Right kidney (tissue), 1 donor: ENCODE measurements around the gene ZNF652.

Experiments used
- DNase-seq: peaks from one replicate; pipeline ENCODE4 v3.0.0-alpha.2; 2016

Gene ZNF652

GRCh38 chr17:49359990-49360795 lies 1.9 kb downstream of the ZNF652 start:
- DNase-seq, result no peak

DNA sequence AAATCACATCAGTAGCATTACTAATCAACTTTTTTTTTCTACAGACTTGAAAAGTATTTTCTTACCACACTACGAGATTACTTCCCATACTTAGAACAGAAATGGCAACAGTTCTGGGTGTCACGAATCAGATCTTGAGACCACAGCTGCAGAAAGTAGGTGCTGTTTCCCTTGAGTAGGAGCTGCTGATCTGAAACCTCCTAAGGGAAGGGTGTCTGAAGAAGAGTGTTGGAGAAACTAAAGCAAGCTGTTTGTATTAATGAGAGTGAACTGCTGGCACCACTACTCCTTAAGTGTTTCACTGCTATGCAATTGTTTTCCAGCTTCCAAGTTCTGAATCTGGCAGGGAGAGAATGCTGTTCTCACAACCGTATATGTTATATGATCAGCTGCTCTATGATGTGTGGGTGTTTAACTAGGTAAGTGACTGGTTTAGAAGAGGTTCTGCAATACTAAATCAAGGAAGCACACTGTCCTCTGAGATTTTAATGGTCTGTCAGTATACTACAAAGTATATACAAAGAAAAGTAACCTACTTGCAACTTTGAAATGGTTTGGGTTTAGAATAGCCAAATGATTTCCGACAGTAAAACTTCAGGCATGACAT lies 3.3 kb downstream of the ZNF652 start:
- DNase-seq, result no peak

- no peak for DNase-seq
Measured at GRCh38 chr17:49357516-49357915, 4.5 kb downstream of the ZNF652 start.

- no peak for DNase-seq
Measured at GRCh38 chr17:49356320-49356719, 5.7 kb downstream of the ZNF652 start.

DNA sequence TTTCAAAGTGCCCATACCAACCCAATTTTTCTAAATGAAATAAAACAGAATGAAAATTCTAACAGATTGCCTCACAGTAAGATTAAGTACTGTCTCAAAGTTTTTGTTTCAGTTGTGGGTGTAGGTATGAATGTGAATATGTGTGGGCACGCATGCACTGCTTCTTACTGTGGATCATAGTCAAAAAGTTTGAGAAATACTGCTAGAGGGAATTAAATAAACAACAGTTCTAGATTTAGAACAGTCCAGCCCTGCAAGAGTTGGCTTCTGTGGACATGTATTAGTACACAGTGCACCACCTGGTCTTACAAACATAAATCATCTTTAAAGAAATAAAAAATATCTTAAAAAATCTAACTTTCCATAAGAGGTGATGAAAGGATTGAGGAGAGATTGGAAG lies 8.4 kb downstream of the ZNF652 start:
- no peak for DNase-seq

- DNase-seq, result no peak
Measured at GRCh38 chr17:49352587-49353154, 9.4 kb downstream of the ZNF652 start.

DNA sequence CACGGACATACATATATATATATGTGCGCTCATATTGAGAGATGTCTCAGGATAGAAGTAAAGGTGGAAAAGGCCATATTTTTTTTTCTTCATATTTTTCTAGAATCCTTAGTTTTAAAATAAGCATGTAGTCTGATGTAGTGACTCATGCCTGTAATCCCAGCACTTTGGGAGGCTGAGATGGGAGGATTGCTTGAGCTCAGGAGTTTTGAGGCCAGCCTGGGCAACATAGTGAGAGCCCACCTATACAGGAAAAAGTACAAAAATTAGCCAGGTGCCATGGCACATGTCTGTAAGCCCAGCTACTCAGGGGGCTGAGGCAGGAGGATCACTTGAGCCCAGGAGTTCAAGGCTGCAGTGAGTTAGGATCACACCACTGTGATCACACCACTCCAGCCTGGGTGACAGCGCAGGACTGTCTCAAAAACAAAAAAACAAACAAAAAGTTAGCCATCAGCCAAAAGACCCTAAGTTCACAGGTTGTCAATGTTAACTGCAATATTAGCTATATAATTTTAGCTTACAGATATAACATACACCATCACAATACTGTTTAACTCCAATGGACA lies 10.4 kb downstream of the ZNF652 start:
- DNase-seq, result no peak

GRCh38 chr17:49349541-49349940 lies 12.5 kb downstream of the ZNF652 start:
- no peak for DNase-seq

DNA sequence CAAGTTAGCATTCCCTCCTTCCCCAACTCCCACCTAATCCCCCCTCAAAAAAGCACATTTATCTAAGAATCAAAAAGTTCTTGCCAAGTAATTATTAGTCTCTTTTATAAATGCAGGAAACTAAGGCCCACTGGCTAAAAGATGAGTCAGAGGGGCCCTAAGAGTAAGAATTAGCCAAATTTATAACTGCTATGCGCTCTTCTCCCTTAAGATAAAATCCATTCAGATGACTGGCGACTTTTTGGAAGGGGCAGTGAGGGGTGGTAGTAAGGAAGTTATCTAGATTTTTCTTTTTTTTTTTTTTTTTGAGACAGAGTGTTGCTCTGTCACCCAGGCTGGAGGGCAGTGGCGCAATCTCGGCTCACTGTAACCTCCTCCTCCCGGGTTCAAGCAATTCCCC lies 17.1 kb downstream of the ZNF652 start:
- DNase-seq, result no peak

DNA sequence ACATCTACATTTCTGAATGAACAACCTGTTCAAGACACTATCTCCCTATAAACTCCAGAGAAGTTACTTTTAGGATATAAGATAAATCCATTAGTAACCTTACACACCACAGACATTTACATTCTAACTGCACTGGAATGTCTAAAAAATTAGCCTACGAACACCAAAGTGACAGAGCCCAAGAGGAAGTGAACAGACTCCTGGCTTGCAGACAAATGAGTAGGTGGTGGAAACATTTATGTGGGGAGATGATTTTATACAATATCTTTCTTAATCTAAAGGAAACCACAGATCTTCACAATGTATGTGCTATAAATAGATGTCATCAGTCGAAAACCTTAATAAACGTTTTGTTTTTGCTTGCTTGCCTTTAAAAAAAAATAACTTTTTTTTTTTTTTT lies 18.8 kb downstream of the ZNF652 start:
- no peak for DNase-seq

DNA sequence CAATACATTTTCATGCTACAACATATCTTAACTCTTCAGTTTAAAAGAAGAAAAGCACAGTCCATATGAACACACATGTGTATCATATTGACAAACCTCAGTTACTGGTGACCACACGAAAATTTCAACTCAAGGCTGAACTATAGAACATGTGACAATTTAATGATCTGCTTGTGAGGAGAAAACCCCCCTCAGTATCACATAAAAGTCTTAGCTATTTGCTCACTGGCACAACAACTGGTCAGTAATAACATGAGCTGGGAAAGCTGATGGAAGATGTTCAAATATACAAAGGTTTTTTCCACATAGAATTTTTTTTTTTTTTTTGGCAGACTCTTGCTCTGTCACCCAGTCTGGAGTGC lies 19.5 kb downstream of the ZNF652 start:
- DNase-seq, result no peak

GRCh38 chr17:49341356-49341755 lies 20.7 kb downstream of the ZNF652 start:
- DNase-seq, result no peak

DNA sequence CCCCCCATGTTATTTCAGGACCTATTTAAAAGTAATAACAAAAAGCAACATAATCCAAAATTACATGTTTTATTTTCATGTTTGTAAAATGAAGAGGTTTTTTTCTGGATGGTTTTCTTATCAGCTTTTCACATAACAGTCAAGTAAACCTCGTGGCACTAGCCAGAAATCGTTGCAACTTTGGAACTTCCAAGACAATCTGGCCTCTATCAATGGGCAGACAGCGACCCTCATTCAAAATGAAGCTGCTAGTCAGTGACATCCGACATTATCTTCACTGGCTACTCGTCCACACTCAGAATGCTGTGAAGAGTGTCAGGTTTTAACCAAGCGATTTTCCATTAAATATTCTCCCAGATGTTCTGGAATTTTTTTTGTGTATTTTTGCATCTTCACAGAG lies 22.7 kb downstream of the ZNF652 start:
- no peak for DNase-seq

DNA sequence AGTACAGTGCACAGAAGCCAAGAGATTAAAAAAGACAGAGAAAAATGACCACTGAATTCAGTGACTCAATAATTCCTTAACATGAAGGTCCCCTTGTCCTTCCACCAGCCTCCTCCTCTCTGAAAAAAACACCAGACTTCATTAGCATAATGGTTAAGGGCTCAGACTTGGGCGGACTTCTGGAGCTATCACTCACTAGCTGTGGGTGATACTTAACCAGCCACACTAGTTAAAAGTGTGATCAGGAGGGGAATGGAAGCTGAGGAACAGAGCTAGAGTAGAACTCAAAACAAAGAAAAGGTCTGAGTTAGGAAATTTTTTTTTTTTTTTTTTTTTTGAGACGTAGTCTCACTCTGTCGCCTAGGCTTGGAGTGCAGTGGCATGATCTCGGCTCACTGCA lies 23.2 kb downstream of the ZNF652 start:
- no peak for DNase-seq

GRCh38 chr17:49337884-49338283 lies 24.2 kb downstream of the ZNF652 start:
- no peak for DNase-seq

DNA sequence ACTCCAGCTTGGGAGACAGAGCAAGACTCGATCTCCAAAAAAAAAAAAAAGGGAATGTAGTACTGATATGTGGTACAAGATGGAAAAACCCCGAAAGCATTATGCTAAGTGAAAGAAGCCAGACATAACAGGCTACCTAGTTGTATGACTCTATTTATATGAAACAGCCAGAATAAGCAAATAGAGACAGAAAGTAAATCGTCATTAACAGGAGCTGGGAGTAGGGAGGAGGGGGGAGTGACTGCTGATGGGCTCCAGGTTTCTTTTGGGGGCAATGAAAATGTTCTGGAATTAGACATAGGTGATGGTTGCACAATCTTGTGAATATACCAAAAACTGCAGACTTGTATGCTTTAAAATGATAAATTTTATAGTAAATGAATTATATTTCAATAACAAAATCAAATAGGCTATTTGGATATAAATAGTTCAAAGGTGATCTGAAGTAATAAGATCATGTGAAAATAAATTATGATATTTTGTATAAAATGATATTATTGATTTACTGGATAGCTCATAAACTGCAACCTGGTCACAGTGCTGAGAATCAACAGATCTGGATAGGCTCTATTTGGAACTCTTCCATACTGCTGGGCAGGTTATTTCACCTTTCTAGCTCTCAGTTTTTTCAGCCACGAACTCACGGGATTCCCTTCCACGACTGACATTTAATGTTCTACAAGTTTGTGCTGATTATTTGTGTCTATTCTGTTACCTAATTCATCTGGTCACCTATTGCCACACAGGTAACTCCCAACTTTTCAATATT lies 27.1 kb downstream of the ZNF652 start:
- no peak for DNase-seq

DNA sequence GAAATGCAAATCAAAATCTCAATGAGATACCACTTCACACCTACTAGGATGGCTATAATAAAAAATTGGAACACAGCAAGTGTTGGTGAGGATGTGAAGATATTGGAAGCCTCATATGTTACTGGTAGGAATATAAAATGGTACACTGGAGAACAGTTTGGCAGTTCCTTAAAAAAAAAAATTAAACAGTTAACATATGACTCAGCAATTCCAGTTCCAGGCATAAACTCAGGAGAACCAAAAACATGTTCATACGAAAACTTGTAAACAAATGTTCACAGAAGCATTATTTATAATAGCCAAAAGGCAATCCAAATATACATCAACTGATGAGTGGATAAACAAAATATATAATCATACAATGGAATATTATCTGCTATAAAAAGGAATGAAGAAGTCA lies 28.2 kb downstream of the ZNF652 start:
- DNase-seq, result no peak

DNA sequence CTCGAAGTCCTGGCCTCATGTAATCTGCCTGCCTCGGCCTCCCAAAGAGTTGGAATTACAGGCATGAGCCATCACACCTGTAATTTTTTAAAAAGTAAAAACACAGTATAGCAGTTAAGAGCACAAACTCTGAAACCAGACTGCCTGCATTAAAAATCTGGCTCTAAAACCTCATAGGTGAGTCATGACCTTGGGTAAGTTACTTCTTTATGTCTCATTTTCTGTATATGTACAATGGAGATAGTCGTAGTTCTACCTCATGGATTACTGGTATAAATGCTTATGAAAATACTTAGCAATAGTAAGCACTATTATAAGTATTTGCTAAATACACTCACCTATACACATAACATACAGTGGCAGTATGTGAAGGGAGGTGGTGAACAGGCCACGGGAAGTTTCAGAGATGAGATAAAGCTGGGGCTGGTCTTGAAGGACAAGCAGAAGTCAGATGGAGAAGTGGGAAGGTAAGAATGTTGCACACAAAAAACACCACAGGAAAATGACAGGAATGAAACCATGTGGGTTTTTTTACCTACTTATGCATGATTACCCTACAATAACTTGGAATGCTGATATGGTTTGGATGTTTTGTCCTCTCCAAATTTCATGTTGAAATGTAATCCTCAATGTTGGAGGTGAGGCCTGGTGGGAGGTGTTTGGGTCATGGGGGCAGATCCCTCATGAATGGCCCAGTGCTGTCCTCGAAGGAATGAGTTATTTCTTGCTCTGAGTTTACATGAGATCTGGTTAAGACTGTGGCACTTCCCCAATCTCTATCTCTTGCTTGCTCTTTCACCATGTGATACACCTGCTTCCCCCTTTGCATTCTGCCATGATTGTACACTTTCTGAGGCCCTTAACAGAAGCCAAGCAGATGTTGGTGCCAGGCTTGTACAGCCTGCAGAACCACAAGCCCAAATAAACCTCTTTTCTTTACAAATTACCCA lies 33.9 kb downstream of the ZNF652 start:
- no peak for DNase-seq

GRCh38 chr17:49325980-49326379 lies 36.1 kb downstream of the ZNF652 start:
- DNase-seq, result no peak

DNA sequence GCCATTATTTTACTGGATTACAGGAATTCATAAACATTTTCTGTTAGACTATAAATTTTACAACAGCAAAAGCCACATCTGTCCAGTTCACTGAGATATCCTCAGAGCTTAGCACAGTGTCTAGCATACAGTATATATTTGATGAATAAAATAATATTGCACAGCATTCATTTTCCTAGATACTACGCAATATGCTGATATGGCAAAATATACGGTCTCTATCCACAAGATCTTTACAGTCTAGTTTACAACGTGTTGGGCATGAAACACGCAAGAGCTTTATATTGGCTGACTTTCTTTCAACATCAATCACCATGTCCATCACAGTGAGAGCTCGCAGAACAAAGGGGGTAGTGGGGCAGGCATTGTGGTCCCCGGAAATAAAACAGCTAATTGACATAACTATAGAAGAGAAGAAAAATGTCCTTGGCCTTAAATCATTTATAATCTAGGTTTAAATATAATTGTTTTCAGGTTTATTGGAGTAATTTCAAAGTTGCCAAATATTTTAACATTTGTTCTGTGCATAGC lies 43.5 kb downstream of the ZNF652 start:
- no peak for DNase-seq

DNA sequence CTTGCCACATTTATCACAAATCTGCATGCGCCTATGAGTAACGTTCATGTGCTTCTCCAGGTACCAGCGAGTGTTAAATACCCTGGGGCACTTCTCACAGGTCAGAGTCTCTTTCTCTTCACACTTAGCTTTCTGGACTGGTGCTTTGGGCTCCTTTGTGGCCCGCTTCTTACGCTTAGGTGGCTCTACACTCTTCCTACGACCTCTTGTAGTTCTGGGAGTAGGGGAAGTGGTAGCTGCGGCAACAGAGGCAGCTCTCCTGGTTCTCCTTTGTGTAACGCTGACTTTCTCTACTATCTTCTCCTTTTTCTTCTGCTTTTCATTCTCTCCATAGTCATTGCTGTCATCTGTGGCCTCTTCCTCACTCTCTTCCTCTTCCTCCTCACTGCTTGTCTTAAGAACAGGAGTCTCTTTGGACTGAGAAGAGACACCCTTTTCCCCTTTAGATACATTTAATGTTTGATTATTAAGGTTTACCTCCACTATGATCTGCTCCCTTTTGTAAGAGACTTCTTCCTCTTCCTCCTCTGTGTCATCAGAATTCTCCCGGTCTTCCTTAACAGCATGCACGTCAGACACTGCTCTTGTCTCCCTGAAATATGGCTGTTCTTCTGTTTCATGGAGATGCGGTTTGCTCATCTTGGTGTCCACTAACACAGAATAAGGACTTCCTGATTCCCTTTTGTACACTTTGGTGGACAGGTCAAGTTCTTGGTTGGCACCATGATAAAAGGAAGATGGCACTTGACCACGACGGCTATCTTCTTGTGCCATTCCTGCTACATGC lies 45.0 kb downstream of the ZNF652 start:
- no peak for DNase-seq
